PC-9 (cell line): Measurements from ENCODE around the gene CDH16. TPM values are rescaled to one million over a fixed set of nuclear protein-coding genes. Genes with fewer than 3 reads are reported as not detected.

ENCODE experiments used
- BruUV-seq: library from RNA; stranded (reverse); fragments of 400-500 nt; replicated peaks from 2 replicates; lab custom pipeline; 2021; lab: Mats Ljungman, UMichigan
- CTCF ChIA-PET: fragments of 300-600 bp; sonication (Branson Sonifier 250); formaldehyde crosslinking; loops from one replicate; lab custom pipeline; 2022; ENCODE audit warnings: antibody characterized with exemption; lab: Charles Lee
- POLR2A ChIA-PET: fragments of 300-600 bp; sonication (Branson Sonifier 250); formaldehyde crosslinking; loops from one replicate; lab custom pipeline; 2022; ENCODE audit warnings: antibody characterized with exemption; ENCODE audit not compliant: unreplicated experiment; lab: Charles Lee
- DNase-seq, 2 experiments: peaks; one replicate each; pipeline versions ENCODE4 v3.0.0 to v3.0.0-alpha.2; 2015 to 2022; ENCODE audit warnings: mixed read lengths in 1 of 2
- H2AFZ ChIP-seq: fragments of 200-600 bp; sonication (generic); 2 replicates; pipeline ENCODE4 v1.8.1; 2017; ENCODE audit warnings: antibody characterized with exemption
- H3F3A ChIP-seq: fragments of 200-600 bp; sonication (generic); 2 replicates; pipeline ENCODE4 v1.8.1; 2017; ENCODE audit warnings: antibody characterized with exemption, mild to moderate bottlenecking, low read depth; ENCODE audit not compliant: insufficient read depth
- H3K27ac ChIP-seq: fragments of 200-600 bp; sonication (generic); 2 replicates; pipeline ENCODE4 v1.6.1; 2016; ENCODE audit warnings: mixed run types
- H3K27me3 ChIP-seq: fragments of 200-600 bp; sonication (generic); 2 replicates; pipeline ENCODE4 v1.6.1; 2016; ENCODE audit warnings: low read depth, mixed run types; ENCODE audit not compliant: insufficient read depth
- H3K36me3 ChIP-seq: fragments of 200-600 bp; sonication (generic); 2 replicates; pipeline ENCODE4 v1.6.1; 2016; ENCODE audit warnings: low read depth, mixed run types
- H3K4me1 ChIP-seq: fragments of 200-600 bp; sonication (generic); replicated peaks from 2 replicates; pipeline ENCODE4 v1.6.1; 2016; ENCODE audit warnings: mixed run types; ENCODE audit not compliant: insufficient read depth
- H3K4me2 ChIP-seq: fragments of 200-600 bp; sonication (generic); 2 replicates; pipeline ENCODE4 v1.6.1; 2017; ENCODE audit warnings: mixed run types
- H3K4me3 ChIP-seq: fragments of 200-600 bp; sonication (generic); 2 replicates; pipeline ENCODE4 v1.6.1; 2016; ENCODE audit warnings: mixed run types
- H3K79me2 ChIP-seq: fragments of 200-600 bp; sonication (generic); 2 replicates; pipeline ENCODE4 v1.6.1; 2017; ENCODE audit warnings: low read depth, mixed run types
- H3K9me2 ChIP-seq: fragments of 200-600 bp; sonication (generic); 2 replicates; pipeline ENCODE4 v1.8.1; 2017; ENCODE audit warnings: mild to moderate bottlenecking; ENCODE audit not compliant: insufficient read depth
- H3K9me3 ChIP-seq: fragments of 200-600 bp; sonication (generic); 2 replicates; pipeline ENCODE4 v1.8.1; 2016; ENCODE audit warnings: low read depth; ENCODE audit not compliant: insufficient read depth
- H4K20me1 ChIP-seq: fragments of 200-600 bp; sonication (generic); 2 replicates; pipeline ENCODE4 v1.8.1; 2017; ENCODE audit not compliant: insufficient read depth
- EZH2 ChIP-seq: fragments of 200-600 bp; sonication (generic); IDR thresholded peaks from 2 replicates; pipeline ENCODE4 v1.8.0; 2017; ENCODE audit warnings: antibody characterized with exemption, low read depth
- intact Hi-C: fragments of 100-400 bp; cut with micrococcal nuclease; formaldehyde crosslinking; loops from one replicate; pipeline ENCODE4 v1.10.0; 2022; ENCODE audit not compliant: unreplicated experiment
- total RNA-seq: library from RNA; stranded (reverse); gene quantifications from 2 replicates; pipeline ENCODE4 v1.2.3, GENCODE V29; 2021
- TF ChIP-seq, protein P1 (sequence below): fragments of 200-600 bp; sonication (generic); conservative IDR thresholded peaks from 2 replicates; pipeline ENCODE4 v1.6.1; 2017; ENCODE audit warnings: mixed run types, antibody characterized with exemption, mild to moderate bottlenecking, moderate library complexity

CDH16 gene
- total RNA-seq, 1 experiment from 2014 or later, result not detected

DNA sequence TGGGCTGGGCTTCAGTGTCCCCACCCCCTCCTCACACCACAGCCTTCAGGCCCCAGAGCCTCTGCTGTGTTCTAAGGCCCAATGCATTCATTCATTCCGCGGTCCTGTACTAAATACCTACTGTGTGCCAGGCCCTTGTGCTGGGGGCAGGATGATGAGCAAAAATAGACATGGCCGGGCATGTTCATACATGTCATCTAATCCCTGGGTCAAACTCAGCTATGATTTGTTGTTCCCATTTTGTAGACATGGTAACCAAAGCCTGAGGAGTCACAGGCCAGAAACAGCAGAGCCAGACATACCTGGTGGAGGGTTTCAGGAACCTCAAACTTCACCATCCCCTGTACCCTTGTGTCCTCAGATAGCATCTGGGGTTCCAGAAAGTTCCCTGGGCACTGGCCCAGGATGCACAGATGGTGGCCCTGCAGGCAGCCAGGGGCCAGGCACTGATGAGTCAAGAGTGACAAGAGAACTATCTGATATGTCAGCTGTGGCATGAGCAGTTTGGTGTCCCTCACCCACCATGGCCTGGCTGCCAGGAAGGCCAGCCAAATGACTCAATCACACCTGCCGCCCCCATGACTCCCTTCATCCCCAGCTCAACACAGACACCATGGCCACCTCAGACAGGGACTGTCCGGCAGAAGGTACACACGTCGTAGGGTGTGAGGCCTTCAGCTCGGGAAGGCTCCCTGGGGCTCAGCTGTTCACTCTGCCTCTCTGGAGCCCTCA, 9.4 kb upstream of the CDH16 start:
- Histone ChIP-seq H3K4me2 (peak overlapping the region; percentile 66), H3K9me2 (no peaks in the 10 kb centered on the region), H3K9me3 (no peaks in the 10 kb centered on the region), H2AFZ (no peak overlapping the region), H3K36me3 (no peaks in the 10 kb centered on the region), H3F3A (peaks cover 45% of the 10 kb centered on the region), H4K20me1 (peaks cover 3% of the 10 kb centered on the region; the same call in 1 of the 2 replicates), H3K27ac (no peak overlapping the region), H3K4me1 (peaks cover 63% of the 10 kb centered on the region), H3K79me2 (peaks cover 9% of the 10 kb centered on the region), H3K4me3 (no peak overlapping the region), H3K27me3 (no peaks in the 10 kb centered on the region)
- intact Hi-C loops, result loop anchor here (1.0 to 5.0 kb wide), 2 partner anchors 29 to 41 kb away; no protein-coding TSS in a partner anchor
- TF ChIP-seq, protein P1, sequence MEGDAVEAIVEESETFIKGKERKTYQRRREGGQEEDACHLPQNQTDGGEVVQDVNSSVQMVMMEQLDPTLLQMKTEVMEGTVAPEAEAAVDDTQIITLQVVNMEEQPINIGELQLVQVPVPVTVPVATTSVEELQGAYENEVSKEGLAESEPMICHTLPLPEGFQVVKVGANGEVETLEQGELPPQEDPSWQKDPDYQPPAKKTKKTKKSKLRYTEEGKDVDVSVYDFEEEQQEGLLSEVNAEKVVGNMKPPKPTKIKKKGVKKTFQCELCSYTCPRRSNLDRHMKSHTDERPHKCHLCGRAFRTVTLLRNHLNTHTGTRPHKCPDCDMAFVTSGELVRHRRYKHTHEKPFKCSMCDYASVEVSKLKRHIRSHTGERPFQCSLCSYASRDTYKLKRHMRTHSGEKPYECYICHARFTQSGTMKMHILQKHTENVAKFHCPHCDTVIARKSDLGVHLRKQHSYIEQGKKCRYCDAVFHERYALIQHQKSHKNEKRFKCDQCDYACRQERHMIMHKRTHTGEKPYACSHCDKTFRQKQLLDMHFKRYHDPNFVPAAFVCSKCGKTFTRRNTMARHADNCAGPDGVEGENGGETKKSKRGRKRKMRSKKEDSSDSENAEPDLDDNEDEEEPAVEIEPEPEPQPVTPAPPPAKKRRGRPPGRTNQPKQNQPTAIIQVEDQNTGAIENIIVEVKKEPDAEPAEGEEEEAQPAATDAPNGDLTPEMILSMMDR, result no peak
- no peak for TF ChIP-seq EZH2
- ChIA-PET CTCF (interaction anchor here (0.6 to 1.7 kb wide), 3 partner anchors 28 to 35 kb away, joined by 3 to 15 read pairs (median 9); no protein-coding TSS in a partner anchor), POLR2A (interaction anchor here (0.6 kb wide), 1 partner anchor 589 kb away, joined by 6 read pairs; no protein-coding TSS in a partner anchor)
- BruUV-seq, result no TSS peak
- peak; percentile 52 for DNase-seq

DNA sequence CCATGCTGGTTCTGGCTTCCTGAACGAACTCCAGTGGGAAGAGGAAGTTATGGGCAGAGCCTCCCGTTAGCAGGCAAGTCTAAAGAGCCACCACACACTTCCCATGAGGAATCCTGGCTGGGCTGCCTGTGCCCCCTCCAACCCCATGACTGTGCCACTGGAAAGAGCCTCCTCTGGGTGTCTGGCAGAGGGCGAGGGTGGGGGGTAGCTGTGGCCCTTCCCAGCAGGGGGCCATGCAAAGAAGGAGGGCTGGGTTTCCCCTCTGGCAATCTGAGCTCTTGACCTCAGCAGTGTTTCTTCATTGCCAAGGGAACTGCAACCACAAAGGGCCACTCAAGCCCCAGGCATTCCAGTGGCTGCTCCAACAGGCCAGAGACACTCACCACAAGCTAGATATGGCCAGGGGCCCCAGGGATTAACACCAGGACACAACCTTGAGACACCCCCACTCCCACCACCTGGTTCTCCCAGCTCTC, 8.3 kb upstream of the CDH16 start:
- BruUV-seq, result no TSS peak
- intact Hi-C loops, result loop anchor here (1.0 to 5.0 kb wide), 2 partner anchors 28 to 40 kb away; no protein-coding TSS in a partner anchor
- Histone ChIP-seq H2AFZ (no peak overlapping the region), H3K27me3 (no peaks in the 10 kb centered on the region), H3K27ac (0 out of 2 replicates have a peak overlapping the region, but pooled peaks have one; percentile 26), H3K9me3 (no peaks in the 10 kb centered on the region), H3K4me3 (no peak overlapping the region), H3K36me3 (no peaks in the 10 kb centered on the region), H4K20me1 (peaks cover 3% of the 10 kb centered on the region; the same call in 1 of the 2 replicates), H3K4me2 (peak overlapping the region; percentile 66), H3F3A (peaks cover 43% of the 10 kb centered on the region), H3K9me2 (no peaks in the 10 kb centered on the region), H3K79me2 (no peaks in the 10 kb centered on the region), H3K4me1 (peaks cover 58% of the 10 kb centered on the region)
- peak; percentile 91 to 94 for DNase-seq
- CTCF ChIA-PET, result interaction anchor here (0.5 to 0.7 kb wide), 3 partner anchors 16 to 31 kb away, joined by 3 to 4 read pairs (median 3); no protein-coding TSS in a partner anchor
- POLR2A ChIA-PET, result interaction anchor here (0.6 kb wide), 2 partner anchors 23 to 489 kb away, joined by 3 to 11 read pairs; partner anchors contain the start of gene ZDHHC1
- TF ChIP-seq EZH2, result no peak

GRCh38 chr16:66926171-66926947, 7.7 kb upstream of the CDH16 start:
- H3K9me2 ChIP-seq, result no peaks in the 10 kb centered on the region
- ChIA-PET CTCF (interaction anchor here (0.6 to 0.7 kb wide), 4 partner anchors 24 to 348 kb away, joined by 3 to 14 read pairs (median 4); no protein-coding TSS in a partner anchor), POLR2A (interaction anchor here (0.6 to 0.7 kb wide), 2 partner anchors 22 to 58 kb away, joined by 3 read pairs; no protein-coding TSS in a partner anchor)
- no peak overlapping the region for H3K27ac ChIP-seq
- H3F3A ChIP-seq, result peaks cover 38% of the 10 kb centered on the region
- TF ChIP-seq, protein P1, result no peak
- no peak for TF ChIP-seq EZH2
- H2AFZ ChIP-seq, result no peak overlapping the region
- H3K4me3 ChIP-seq, result no peak overlapping the region
- no peaks in the 10 kb centered on the region for H3K9me3 ChIP-seq
- peaks cover 56% of the 10 kb centered on the region for H3K4me1 ChIP-seq
- no peaks in the 10 kb centered on the region for H3K79me2 ChIP-seq
- H3K4me2 ChIP-seq, result peak overlapping the region; percentile 66; the same call in 1 of the 2 replicates
- DNase-seq, result no peak
- intact Hi-C loops, result loop anchor here (5.0 kb wide), 1 partner anchor 39 kb away; no protein-coding TSS in a partner anchor
- BruUV-seq, result no TSS peak
- no peaks in the 10 kb centered on the region for H3K27me3 ChIP-seq
- H3K36me3 ChIP-seq, result no peaks in the 10 kb centered on the region
- H4K20me1 ChIP-seq, result peaks cover 3% of the 10 kb centered on the region; the same call in 1 of the 2 replicates
